Measurements from ENCODE around the gene NGFR.
A peak's percentile ranks its signal among the peaks of the same experiment; 100 is the strongest.

Gene NGFR

GRCh38 chr17:49488612-49489011 lies 6.5 kb upstream of the NGFR start:
- H3K27ac ChIP-seq: no peak overlapping the region
- TF ChIP-seq CTCF (IDR thresholded peaks at IDR 0.05): no peak

GRCh38 chr17:49489348-49489747 lies 5.7 kb upstream of the NGFR start:
- no peak overlapping the region for H3K27ac ChIP-seq
- TF ChIP-seq CTCF (IDR thresholded peaks at IDR 0.05): no peak
- no peak overlapping the region for H3K4me3 ChIP-seq
- DNase-seq (ENCODE audit: low spot score): no peak

More at GRCh38 chr17:49488612-49489011, 6.5 kb upstream of the NGFR start:
- H3K4me3 ChIP-seq: no peak overlapping the region
- DNase-seq (ENCODE audit: low spot score): no peak

DNA sequence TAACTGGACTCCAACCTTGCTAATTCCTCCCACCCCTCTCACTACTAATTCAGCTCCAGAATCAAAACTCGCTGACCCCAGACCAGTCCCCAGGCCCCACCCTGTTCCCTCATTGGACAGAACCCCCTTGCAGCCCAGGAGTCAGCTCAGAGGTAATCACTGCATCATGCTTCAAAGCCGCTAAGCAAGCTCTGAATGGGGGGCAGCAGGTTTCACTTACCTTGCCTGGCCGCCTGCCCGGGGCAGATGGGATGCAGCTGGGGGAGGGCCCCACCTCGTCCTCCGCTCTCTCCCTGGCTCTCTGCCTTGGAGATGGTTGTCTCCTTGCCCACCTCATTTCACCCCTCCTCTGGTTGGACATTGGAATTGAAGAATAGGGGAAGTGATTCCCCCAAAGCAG lies 4.8 kb upstream of the NGFR start:
- TF ChIP-seq CTCF (IDR thresholded peaks at IDR 0.05): no peak
- Histone ChIP-seq H3K4me3 (no peak overlapping the region), H3K27ac (no peak overlapping the region)
- no peak for DNase-seq (ENCODE audit: low spot score)

DNA sequence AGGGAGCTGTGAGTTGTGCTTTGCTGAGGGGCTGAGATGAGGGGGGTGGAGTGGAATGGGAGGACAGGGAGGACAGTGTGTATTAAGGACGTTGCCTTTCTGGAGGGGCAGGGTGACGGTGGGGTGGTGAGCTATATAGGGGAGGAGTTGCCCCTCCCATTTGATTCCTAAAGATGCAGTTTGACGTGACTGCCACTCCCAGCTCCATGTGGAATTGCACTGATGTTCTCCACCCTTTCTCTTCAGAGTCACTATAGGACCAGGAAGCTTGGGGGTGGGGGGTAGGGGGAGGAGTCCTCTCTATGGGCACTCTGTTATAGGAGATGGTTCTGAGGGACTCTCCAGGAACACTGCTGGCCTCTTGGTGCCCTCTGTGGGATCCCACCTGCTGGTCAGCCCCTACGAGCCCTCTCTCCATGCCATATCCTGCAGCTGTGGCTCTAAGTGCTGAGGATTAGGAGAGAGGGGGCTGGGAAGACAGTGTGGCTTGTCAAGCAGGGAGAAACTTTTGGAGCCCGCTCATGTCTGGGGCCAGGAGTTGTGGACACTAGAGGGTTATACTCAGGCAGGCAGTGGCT lies 3.8 kb upstream of the NGFR start:
- no peak for TF ChIP-seq CTCF (IDR thresholded peaks at IDR 0.05)
- DNase-seq (ENCODE audit: low spot score): no peak
- no peak overlapping the region for H3K27ac ChIP-seq
- H3K4me3 ChIP-seq: no peak overlapping the region

GRCh38 chr17:49494399-49494985 lies 601 bp upstream of the NGFR start:
- peak overlapping the region in 1 of 2 donors; percentile 54 for H3K27ac ChIP-seq
- no peak for DNase-seq (ENCODE audit: low spot score)
- H3K4me3 ChIP-seq: peak overlapping the region; percentile 73
- TF ChIP-seq CTCF (IDR thresholded peaks at IDR 0.05): no peak

DNA sequence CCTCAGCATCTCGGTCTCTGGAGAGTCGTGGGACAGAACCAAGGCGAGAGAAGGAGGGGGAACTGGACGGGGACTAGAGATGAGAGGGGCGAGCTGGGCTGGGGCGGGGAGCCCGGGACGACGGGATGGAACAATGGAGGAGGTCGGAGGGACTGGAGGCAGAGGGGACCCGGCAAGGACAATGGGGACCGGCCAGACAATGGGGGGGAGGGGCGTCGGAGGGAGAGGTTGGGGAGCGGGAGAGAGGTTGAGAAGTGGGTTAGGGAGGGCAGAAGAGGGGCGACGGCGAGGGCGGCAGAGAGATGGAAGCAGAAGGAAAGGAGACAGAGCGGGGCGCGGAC lies 719 bp downstream of the NGFR start:
- TF ChIP-seq CTCF (IDR thresholded peaks at IDR 0.05): no peak
- Histone ChIP-seq H3K4me3 (peak overlapping the region; percentile 73), H3K27ac (peak overlapping the region in 1 of 2 donors; percentile 57)
- no peak for DNase-seq (ENCODE audit: low spot score)

DNA sequence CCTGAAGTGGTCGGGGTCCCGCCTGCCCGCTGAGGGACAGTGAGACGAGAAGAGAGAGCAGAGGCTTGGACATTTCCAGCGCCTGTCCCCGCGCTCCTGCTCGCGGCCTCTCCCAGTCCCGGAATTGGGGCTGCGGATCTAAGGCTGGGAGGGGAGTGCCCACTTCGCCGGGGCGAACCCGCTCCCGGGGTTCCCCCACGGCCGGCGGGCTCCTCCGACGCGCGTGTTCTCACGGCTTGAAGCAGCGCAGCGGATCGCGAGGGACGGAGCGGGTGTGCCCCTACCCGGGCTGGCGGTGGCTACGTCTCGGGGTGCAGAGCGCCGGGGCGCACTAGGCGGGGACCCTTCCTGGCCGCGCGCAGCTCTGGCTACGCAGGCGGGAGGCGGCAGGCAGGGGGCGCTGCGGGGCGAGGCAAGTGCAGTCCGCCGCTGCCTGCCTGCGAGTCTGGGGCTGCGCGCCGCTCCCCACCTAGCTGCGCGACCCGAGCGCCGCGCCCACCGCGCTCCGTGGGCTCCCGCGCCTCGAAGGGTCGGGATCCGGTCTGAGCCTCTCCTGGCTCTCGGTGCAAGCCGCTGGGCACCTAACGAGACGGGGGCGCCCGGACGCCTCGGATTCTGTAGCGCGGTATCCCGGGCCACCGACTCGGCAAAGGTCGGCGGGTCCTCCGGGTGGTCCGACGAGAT lies 1.2 kb downstream of the NGFR start:
- TF ChIP-seq CTCF (IDR thresholded peaks at IDR 0.05): peak; percentile 99
- H3K27ac ChIP-seq: peak overlapping the region in 1 of 2 donors; percentile 57
- no peak for DNase-seq (ENCODE audit: low spot score)
- H3K4me3 ChIP-seq: peak overlapping the region; percentile 73
